GM21619 (cell line): Measurements from ENCODE around the gene ZNF830.
"Not testable (repeated sequence)": the region's sequence is repeated elsewhere in the genome, so short reads cannot be mapped to it uniquely, and the experiment has no call there.

Experiments used
- ATAC-seq: cut with Tn5 transposase; IDR thresholded peaks from one replicate; pipeline ENCODE4 v1.9.1; 2021; ENCODE audit not compliant: unreplicated experiment

The ZNF830 gene, protein sequence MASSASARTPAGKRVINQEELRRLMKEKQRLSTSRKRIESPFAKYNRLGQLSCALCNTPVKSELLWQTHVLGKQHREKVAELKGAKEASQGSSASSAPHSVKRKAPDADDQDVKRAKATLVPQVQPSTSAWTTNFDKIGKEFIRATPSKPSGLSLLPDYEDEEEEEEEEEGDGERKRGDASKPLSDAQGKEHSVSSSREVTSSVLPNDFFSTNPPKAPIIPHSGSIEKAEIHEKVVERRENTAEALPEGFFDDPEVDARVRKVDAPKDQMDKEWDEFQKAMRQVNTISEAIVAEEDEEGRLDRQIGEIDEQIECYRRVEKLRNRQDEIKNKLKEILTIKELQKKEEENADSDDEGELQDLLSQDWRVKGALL

GRCh38 chr17:34961093-34961911, at the start of gene ZNF830, which contains the start of gene CCT6B:
Gene ZNF830, plus strand, starts transcription at chr17:34961540. Its CDS starts 27 bp downstream, at chr17:34961567.
Gene CCT6B, minus strand, starts transcription at chr17:34961460. Its CDS starts 67 bp downstream, at chr17:34961393.
- ATAC-seq, result peak; percentile 93

- no peak for ATAC-seq
Observed at GRCh38 chr17:34913001-34913400, 48.3 kb upstream of the ZNF830 start.

DNA sequence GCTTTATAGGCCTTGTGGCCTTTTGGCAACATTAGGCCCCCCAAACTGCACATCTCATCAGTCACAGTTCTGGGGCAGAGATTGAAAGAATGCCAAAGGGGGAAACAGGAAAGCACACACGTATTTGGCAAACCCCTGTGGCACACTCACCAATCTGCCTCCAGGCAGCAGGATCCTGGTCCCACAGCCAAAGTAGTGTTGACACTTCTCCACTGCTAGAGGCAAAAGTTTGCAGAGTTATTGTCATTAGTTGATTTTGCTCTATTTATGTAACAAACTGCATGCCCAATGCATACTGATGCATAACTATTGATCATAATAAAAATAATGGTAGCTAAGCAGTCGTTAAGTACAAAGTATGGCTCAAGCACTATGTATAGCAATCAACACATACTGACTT, 45.2 kb upstream of the ZNF830 start:
- no peak for ATAC-seq

DNA sequence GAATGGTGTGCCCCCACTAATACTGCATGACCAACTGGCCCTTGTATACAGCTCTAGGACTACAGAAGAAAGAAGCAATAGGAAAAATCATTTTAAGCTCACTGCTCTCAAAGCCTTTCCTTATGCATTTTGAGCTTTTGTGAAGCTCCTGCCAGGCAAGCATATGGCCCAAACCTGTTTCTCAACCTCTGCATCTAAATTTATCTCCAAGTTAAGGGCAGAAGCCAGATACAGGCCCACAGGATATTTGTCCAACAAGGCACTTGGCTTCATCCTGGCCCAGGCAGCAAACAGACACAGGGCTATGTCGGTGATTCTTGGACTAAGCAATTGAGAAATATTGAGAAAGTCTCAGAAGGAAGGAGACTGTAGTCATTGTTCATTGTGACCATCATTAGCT, 44.0 kb upstream of the ZNF830 start:
- no peak for ATAC-seq

DNA sequence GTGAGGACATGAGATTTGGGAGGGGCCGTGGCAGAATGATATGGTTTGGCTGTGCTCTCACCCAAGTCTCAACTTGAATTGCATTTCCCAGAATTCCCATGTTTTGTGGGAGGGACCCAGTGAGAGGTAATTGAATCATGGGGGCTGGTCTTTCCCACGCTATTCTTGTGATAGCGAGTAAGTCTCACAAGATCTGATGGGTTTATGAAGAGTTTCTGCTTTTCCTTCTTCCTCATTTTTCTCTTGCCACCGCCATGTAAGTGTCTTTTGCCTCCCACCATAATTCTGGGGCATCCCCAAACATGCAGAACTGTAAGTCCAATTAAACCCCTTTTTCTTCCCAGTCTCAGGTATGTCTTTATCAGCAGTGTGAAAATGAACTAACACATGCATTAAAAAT, 40.7 kb upstream of the ZNF830 start:
- ATAC-seq, result no peak

- ATAC-seq, result no peak
Observed at GRCh38 chr17:34926661-34927060, 34.7 kb upstream of the ZNF830 start.

GRCh38 chr17:34930283-34930682, 31.1 kb upstream of the ZNF830 start:
- no peak for ATAC-seq

DNA sequence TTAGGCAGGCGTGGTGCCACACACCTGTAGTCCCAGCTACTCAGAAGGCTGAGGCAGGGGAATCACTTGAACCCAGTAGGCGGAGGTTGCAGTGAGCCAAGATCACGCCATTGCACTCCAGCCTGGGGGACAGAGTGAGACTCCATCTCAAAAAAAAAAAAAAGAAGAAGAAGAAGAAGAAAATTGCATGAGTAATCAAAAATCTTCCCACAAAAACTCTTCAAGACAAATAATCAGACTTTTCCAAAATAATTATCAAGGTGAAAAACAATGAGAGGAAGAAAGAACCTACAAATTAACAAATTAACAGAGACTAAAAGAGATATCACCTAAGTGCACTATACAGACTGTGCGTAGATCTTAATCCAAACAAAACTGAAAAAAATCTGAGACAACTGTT, 10.6 kb upstream of the ZNF830 start:
- not testable (repeated sequence) for ATAC-seq

GRCh38 chr17:34958438-34958837, 2.9 kb upstream of the ZNF830 start:
- no peak for ATAC-seq

DNA sequence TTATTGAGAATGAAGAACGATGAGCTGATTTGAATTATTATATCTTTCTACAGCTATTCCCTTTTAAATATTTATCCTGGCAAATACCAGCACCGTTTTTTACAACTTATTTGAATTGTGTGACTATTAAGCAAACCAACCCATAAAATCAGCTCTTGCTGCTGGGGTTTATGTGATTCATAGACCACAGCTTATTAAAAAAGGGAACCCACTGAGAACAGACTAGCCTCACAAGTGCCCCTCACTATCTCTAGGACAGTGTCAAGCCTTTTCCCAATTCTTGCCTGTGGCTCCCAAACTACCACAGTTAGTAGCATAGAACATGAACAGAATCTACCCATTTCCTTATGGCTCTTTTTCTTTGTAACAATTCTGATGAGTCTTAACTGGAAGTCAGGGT, 12.8 kb downstream of the ZNF830 start:
- ATAC-seq, result no peak

DNA sequence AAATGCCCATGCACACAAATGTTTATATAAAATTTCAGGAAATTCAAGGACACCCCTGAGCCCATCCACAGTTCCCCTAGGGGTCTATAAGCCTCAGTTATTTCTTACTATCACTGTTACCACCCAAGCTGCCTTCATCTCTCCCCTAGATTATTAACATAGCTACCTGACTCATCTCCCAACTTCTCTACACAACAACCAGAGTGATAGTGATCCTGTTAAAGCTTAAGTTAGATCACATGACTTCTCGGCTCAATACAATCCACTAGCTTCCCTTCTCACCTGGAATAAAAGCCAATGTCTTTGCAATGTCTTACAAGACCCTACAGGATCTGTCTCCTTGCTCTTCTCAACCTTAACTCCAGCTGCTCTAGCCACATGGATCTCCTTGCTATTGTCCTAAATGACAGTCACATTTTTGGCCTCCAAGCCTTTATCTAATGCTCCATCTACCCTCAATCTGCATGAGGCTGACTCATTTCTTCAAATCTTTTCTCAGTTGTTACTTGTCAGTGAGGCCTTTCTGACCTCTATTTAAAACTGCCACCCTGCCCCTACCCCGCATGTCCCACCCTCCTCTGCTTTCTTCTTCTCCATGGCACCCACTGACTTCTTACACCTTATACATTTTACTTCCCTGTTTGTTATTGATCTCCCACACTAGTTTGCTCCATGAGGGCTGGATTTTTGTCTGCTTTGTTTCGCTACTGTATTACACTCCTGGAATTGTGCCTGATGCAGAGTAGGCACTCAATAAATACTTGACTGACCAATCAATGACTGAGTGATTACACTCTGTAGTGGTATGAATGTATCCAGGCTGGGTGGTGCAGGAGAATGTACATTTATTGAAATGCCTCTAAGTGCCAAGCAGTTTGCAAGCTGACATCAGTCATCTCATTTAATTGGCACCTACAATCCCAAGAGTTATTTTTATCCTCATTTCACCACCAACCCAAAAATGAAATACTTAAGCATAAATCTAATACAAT, 13.8 kb downstream of the ZNF830 start:
- no peak for ATAC-seq

GRCh38 chr17:34979153-34979552, 17.8 kb downstream of the ZNF830 start:
- no peak for ATAC-seq

DNA sequence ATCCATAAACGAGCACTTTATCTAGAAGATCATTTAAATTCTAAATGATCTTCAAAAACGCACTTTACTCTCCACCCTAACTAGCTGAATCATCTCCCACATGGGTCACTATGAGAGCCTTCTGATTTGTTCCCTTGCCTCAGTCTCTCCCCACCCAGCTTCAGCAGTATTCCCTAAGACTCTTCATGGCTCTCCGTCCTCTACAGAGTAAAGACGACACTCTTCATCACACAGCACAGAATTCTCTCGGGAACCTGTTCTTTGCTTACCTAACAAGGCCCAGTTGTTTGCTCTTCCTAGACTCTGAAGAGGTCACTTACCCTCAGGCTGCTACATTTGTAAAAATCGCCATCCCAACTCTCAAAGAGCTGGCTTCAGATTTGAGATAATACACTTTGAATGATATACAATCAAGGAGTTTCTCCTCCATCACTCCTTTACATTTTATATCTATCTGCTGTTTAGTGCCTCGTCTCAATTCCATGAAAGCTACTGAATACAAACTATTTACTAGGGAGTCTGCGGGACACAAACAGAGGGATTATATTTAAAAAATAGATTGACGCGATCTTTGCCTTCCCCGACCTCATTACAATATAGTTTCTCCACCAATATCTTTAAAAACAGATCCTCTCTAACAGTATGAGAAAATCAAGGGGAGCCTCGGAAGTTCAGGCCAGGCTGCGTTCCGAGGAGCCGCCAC, 18.5 kb downstream of the ZNF830 start:
- no peak for ATAC-seq

GRCh38 chr17:34980353-34980680, 19.0 kb downstream of the ZNF830 start, which contains the start of gene LIG3:
Gene LIG3, plus strand, starts transcription at chr17:34980512. Its CDS starts 2,494 bp downstream, at chr17:34983006.
- ATAC-seq, result peak; percentile 74

DNA sequence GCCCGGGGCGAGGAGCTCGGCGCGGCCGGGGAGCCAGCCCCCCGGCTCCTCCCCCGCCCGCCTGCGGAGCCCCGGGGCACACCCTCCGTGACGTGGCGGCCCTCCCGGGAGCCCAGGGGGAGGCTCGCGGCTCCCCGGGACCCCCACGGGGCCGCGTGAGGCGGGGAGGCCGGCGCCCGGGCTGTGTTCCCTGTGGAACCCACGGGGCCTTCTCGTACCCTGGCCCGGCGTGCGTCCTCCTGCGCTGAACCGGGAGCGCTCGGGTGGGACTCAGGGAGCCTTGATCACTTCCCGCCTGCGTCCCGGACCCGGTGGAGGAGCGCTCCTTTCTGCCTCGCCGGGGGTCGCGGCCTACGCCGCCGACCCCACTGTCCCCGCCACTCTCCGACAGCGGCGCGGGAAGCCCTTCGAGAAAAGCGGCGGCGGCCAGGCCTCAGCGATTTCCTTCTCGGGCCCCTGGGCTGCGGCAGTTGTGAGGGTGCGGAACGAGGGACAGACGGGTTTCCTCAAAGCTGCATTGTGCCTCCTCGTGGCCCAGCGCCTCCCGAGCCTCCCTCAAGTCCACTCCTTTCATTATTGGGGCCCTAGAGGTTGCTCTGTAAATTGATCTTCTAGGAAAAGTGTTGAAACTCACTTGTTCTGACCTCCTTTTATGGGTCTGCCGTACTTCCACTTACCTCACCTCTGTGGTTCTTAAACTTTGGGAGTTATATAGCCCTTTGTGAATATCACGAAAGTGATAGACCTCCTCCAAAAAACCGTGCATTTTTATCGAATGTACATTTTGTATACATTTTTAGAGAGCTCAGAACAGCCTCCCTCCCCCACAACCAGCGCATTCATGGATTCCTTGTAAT, 19.6 kb downstream of the ZNF830 start:
- peak; percentile 74 for ATAC-seq

GRCh38 chr17:34981538-34982241, 20.4 kb downstream of the ZNF830 start:
- ATAC-seq, result no peak

DNA sequence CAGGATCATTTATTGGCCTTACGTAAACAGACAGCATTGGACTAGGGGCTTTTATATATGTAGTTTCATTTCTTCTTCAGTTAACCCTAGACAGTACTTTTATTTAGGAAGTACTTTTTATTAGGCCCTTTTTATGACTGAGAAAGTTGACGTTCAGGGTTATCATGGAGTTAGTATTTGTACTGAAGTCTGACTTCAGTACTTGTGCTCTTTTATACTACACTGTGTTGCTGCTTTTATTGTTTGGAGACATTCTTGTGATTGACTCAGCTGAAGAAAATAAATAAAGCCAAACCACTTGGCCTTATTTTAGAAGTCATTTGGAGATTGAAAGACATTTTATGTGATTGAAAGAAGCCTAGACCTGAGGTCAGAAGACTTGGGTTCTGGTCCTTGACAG, 25.9 kb downstream of the ZNF830 start:
- ATAC-seq, result no peak

GRCh38 chr17:34988644-34989043, 27.3 kb downstream of the ZNF830 start:
- no peak for ATAC-seq

GRCh38 chr17:34989473-34989872, 28.1 kb downstream of the ZNF830 start:
- no peak for ATAC-seq
